OCI-LY3 (cell line): Measurements from ENCODE around the gene UGT1A4.

Source experiments
- EZH2phosphoT487 ChIP-seq: fragments of 200-600 bp; shearing (Covaris generic); IDR thresholded peaks from 2 replicates; pipeline ENCODE4 v1.6.1; 2018; ENCODE audit warnings: antibody characterized with exemption, mixed run types, low read depth
- TF ChIP-seq, protein P1 (sequence below): fragments of 200-600, 300-600 bp; sonication (generic); IDR thresholded peaks from 2 replicates; pipeline ENCODE4 v1.5.1; 2014; ENCODE audit warnings: antibody characterized with exemption, low read length, low read depth

DNA sequence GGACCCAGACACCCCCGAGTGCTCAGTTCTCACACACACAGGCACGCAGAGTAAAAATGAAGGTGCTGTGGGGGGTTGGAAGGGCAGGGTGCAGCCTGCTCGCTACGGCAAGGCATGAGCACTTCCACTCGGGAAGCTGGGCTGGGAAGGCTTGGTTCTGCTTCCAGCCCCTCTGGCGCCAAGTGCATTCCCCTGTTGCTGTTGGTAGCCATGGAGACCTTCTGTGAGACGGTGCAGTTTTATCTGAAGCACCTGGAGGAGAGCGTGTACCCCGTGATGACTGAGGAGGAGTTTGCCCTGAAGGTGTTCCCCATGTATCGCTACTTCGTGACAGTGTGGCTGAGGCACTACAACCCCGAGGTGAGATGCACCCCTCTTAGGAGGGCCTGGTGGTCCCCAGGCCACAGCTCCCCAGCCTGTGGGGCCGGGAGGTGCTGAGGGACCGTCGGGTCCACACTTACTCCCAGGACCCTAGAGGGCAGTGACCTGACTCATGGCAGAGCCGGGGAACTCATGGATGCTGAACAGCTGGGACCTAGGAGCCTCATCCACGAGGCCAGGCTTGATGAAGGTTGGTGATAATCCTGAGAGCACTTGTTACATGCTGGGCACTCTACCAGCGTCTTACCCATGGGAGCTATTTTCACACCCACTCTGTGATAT is 75.1 kb downstream of the UGT1A4 start:
- TF ChIP-seq, protein P1, sequence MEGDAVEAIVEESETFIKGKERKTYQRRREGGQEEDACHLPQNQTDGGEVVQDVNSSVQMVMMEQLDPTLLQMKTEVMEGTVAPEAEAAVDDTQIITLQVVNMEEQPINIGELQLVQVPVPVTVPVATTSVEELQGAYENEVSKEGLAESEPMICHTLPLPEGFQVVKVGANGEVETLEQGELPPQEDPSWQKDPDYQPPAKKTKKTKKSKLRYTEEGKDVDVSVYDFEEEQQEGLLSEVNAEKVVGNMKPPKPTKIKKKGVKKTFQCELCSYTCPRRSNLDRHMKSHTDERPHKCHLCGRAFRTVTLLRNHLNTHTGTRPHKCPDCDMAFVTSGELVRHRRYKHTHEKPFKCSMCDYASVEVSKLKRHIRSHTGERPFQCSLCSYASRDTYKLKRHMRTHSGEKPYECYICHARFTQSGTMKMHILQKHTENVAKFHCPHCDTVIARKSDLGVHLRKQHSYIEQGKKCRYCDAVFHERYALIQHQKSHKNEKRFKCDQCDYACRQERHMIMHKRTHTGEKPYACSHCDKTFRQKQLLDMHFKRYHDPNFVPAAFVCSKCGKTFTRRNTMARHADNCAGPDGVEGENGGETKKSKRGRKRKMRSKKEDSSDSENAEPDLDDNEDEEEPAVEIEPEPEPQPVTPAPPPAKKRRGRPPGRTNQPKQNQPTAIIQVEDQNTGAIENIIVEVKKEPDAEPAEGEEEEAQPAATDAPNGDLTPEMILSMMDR, result no peak
- TF ChIP-seq EZH2phosphoT487, result no peak
